Esophagus muscularis mucosa (tissue), 4 donors: Measurements from ENCODE around the gene ISG20L2. TPM values are rescaled to one million over a fixed set of nuclear protein-coding genes. Genes with fewer than 3 reads are reported as not detected.
"Not testable (repeated sequence)": the region's sequence is repeated elsewhere in the genome, so short reads cannot be mapped to it uniquely, and the experiment has no call there.

Experiments used
- DNase-seq: peaks from one replicate; pipeline ENCODE4 v3.0.0-alpha.2; 2017; ENCODE audit errors: extremely low spot score
- H3K27ac ChIP-seq, 4 donors: fragments of 200-600 bp; sonication (generic); replicated peaks in 1 of 4; 1 replicate in 3 of 4; 2 replicates in 1 of 4; pipeline ENCODE4 v1.5.1; 2016 to 2019; ENCODE audit warnings: mild to moderate bottlenecking in 1 of 4
- H3K27me3 ChIP-seq, 4 donors: fragments of 200-600 bp; sonication (generic); one replicate each; pipeline versions ENCODE4 v1.5.1 to v1.6.0; 2016 to 2019
- H3K36me3 ChIP-seq, 4 donors: fragments of 200-600 bp; sonication (generic); one replicate each; pipeline ENCODE4 v1.5.1; 2016 to 2019
- H3K4me1 ChIP-seq, 4 donors: fragments of 200-600 bp; sonication (generic); one replicate each; pipeline ENCODE4 v1.5.1; 2016 to 2019
- H3K4me3 ChIP-seq, 4 donors: fragments of 200-600 bp; sonication (generic); 1 replicate in 2 of 4; 2 replicates in 2 of 4; pipeline ENCODE4 v1.5.1; 2016 to 2019; ENCODE audit warnings: mild to moderate bottlenecking in 4 of 4, moderate library complexity in 1 of 4
- H3K9me3 ChIP-seq, 4 donors: fragments of 200-600 bp; sonication (generic); 1 replicate in 3 of 4; 2 replicates in 1 of 4; pipeline ENCODE4 v1.5.1; 2016 to 2019
- CTCF ChIP-seq, 3 experiments: fragments of 200-600 bp in 2 of 3; fragments of 450-650 bp in 1 of 3; sonication (generic) in 2 of 3; IDR thresholded peaks; one replicate each; pipeline ENCODE4 v1.5.1; 2017 to 2019; ENCODE audit warnings: antibody characterized with exemption in 3 of 3, mild to moderate bottlenecking in 2 of 3, moderate library complexity in 1 of 3
- EP300 ChIP-seq: sonication (generic); formaldehyde crosslinking; IDR thresholded peaks from one replicate; pipeline ENCODE4 v1.6.1; 2017; ENCODE audit warnings: antibody characterized with exemption
- POLR2A ChIP-seq: fragments of 450-650 bp; IDR thresholded peaks from one replicate; pipeline ENCODE4 v1.6.1; 2017; ENCODE audit warnings: antibody characterized with exemption, moderate library complexity, mild to moderate bottlenecking, low read depth
- POLR2AphosphoS5 ChIP-seq, 2 donors: sonication (generic); formaldehyde crosslinking; IDR thresholded peaks; one replicate each; pipeline ENCODE4 v1.6.1; 2017; ENCODE audit warnings: antibody characterized with exemption in 2 of 2
- WGBS: methylation state at CpG from one replicate; pipeline ENCODE4 v1.1.5; 2018; 5-methylcytosine and 5-hydroxymethylcytosine counted together
- intact Hi-C: fragments of 100-400 bp; cut with DNase I; formaldehyde crosslinking; loops from one replicate; pipeline ENCODE4 v1.15.1; 2023
- total RNA-seq, 4 donors: library from RNA; depleted of rRNA; stranded (reverse); fragments of >200 nt; gene quantifications; one replicate each; pipeline versions ENCODE4 v1.1.0 to v1.2.1, GENCODE V29; 2016

Gene ISG20L2
- total RNA-seq, 4 donors from 2014 or later = 16.2 to 20.0 (median 19.0) TPM

DNA sequence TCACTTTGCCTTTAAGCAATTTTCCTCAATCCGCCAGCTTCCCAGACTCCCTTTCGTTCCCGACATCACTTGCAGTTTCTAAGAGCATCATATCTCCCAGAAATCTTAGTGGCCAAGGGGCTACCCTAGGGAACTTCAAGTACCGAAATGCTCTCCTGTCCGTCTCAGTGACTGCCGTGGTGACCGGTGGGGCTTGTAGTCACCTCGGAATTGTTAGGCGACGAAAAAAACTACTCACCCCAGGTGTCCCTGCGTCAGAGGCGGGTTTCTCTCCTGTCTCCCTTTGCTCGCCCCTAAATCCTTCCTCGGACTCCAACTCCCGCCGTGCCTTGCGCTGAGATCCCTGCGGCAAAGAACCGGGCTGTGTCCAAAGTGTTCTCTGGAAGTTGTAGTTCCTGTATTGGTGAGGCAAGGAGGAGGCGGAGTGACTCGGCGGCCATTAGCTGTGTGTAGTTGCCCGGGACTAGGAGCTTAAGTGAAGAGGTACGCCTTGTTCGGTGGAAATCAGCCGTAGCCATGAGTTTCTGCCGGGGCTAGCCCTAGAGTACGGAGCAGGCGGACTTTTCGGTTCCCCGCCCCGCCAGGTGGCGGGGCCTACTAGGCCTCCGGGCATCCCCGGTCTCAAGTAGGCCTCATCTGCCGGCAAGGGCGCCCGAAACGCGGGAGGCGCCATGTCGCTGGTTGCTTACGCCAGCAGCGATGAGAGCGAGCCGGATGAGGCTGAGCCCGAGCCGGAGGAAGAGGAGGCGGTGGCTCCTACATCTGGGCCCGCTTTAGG, 38.7 kb upstream of the ISG20L2 start, which contains the start of gene PRCC:
Gene PRCC (plus strand): TSS at position 435 of the 778 bp plus-strand sequence. CDS start 237 bp downstream, at position 672.
- intact Hi-C loops = loop anchor here (1.0 kb wide), 1 partner anchor 39 kb away; the partner anchor contains the start of genes ISG20L2 and METTL25B
- peak in 1 of 3 experiments; percentile 9 for TF ChIP-seq CTCF (IDR thresholded peaks at IDR 0.05)
- peak; percentile 83 to 92 for TF ChIP-seq POLR2AphosphoS5 (IDR thresholded peaks at IDR 0.05)
- no peak for TF ChIP-seq EP300
- peak within 1 kb of the TSS; percentile 93 to 99 (median 96) for H3K4me3 ChIP-seq
- no peaks in the 10 kb centered on the region for H3K27me3 ChIP-seq
- peak within 1 kb of the TSS; percentile 95 to 97 (median 96) for H3K27ac ChIP-seq
- H3K9me3 ChIP-seq = no peaks in the 10 kb centered on the region
- H3K4me1 ChIP-seq = peaks cover 40 to 57% (median 53%) of the 10 kb centered on the region in 4 donors
- WGBS = 1% methylated on average over 31 of the region's 50 CpGs
- H3K36me3 ChIP-seq = peaks cover 0 to 22% (median 12%) of the 10 kb centered on the region in 4 donors
- peak; percentile 99 for DNase-seq

DNA sequence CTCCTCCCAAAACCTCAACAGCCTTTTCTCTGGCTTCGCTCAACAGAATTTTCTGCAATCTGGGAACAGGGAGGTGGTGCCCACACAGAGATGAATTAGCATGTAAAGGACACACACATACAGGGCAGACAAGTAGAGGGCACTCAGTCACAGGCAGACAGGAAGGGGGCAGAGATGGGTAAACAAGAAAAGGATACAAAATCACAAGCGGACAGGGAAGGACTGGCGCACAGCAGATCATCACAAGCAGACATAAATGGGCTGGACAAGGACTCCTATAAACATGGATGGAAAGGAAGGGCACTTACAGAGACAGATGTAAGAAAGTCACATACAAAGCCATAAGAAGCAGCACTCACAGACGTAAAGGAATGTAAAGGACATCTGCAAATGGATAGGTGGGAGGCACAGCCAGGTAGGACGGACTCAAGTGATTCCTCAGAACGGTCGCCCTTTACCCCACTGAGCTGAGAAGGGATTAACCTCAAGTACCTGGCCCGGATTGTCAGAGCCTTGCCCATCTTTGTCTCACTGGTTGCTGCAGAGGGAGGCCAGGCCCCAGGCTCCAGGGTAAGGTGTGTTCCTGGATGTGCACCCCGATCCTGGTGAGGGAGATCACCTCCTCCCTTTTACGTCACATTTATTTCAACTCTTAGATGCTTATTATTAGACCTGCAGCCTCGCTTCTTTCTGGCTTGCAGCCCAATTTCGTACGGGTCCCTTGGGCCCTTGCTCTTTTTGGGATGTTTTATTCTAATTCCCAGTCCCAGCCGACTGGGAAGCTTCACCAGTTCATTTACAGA, 37.9 kb upstream of the ISG20L2 start:
- Histone ChIP-seq H3K36me3 (peaks cover 0 to 14% (median 12%) of the 10 kb centered on the region in 4 donors), H3K4me3 (peak overlapping the region; percentile 93 to 99 (median 96)), H3K9me3 (no peaks in the 10 kb centered on the region), H3K27me3 (no peaks in the 10 kb centered on the region), H3K4me1 (peaks cover 39 to 49% (median 45%) of the 10 kb centered on the region in 4 donors), H3K27ac (peak overlapping the region; percentile 83 to 97 (median 96))
- TF ChIP-seq EP300 (no peak), POLR2A (no peak), CTCF (IDR thresholded peaks at IDR 0.05) (no peak), POLR2AphosphoS5 (IDR thresholded peaks at IDR 0.05) (no peak)
- 10% methylated on average over 14 of the region's 14 CpGs for WGBS
- no peak for DNase-seq
- intact Hi-C loops = loop anchor here (1.0 kb wide), 1 partner anchor 38 kb away; the partner anchor contains the start of genes ISG20L2 and METTL25B

DNA sequence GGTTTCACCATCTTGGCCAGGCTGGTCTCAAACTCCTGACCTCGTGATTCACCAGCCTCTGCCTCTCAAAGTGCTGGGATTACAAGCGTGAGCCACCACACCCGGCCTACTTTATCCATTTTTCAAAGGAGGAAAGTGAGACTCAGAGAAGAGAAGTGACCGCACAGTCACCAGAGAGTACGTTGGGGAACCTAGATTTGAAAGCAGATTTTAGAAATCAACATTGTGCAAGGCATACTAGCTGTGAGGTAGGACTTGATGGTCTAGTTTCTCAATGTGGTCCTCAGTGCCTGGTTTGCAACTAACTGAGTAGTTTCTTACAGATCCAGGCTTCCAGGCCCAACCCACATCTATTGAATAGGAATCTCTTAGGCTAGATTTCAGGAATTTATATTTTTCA, 37.1 kb upstream of the ISG20L2 start:
- H3K36me3 ChIP-seq = peaks cover 0 to 8% (median 6%) of the 10 kb centered on the region in 4 donors
- peak overlapping the region in 3 of 4 donors; percentile 93 to 97 (median 95) for H3K4me3 ChIP-seq
- no peaks in the 10 kb centered on the region for H3K27me3 ChIP-seq
- intact Hi-C loops = no loop called here
- H3K27ac ChIP-seq = no peak overlapping the region
- WGBS = 84% methylated on average over 5 of the region's 5 CpGs
- no peak for DNase-seq
- TF ChIP-seq EP300 (no peak), POLR2A (no peak), CTCF (IDR thresholded peaks at IDR 0.05) (no peak), POLR2AphosphoS5 (IDR thresholded peaks at IDR 0.05) (no peak)
- H3K9me3 ChIP-seq = no peaks in the 10 kb centered on the region
- peaks cover 31 to 41% (median 37%) of the 10 kb centered on the region in 4 donors for H3K4me1 ChIP-seq

DNA sequence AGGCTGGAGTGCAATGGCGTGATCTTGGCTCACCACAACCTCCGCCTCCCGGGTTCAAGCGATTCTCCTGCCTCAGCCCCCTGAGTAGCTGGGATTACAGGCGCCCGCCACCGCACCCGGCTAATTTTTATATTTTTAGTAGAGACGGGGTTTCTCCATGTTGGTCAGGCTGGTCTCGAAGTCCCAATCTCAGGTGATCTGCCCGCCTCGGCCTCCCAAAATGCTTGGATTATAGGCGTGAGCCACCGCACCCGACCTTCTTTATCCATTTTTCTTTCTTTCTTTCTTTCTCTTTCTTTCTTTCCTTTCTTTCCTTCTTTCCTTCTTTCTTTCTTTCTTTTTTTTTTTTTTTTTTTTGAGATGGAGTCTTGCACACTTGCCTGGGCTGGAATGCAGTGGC, 36.6 kb upstream of the ISG20L2 start:
- intact Hi-C loops, H3K4me3 ChIP-seq, DNase-seq, H3K27ac ChIP-seq, H3K27me3 ChIP-seq, H3K9me3 ChIP-seq, H3K36me3 ChIP-seq: not testable (repeated sequence)
- WGBS = 95% methylated on average over 15 of the region's 15 CpGs
- H3K4me1 ChIP-seq = peaks cover 26 to 36% (median 32%) of the 10 kb centered on the region in 4 donors

GRCh38 chr1:156760796-156761104, 32.2 kb upstream of the ISG20L2 start:
- TF ChIP-seq POLR2A = no peak
- TF ChIP-seq CTCF (IDR thresholded peaks at IDR 0.05) = no peak
- no peak for TF ChIP-seq EP300
- no peak for TF ChIP-seq POLR2AphosphoS5 (IDR thresholded peaks at IDR 0.05)
- DNase-seq = no peak
- intact Hi-C loops = no loop called here
- 81% methylated on average over 4 of the region's 4 CpGs for WGBS
- Histone ChIP-seq H3K27me3 (no peaks in the 10 kb centered on the region), H3K4me1 (peaks cover 0 to 2% (median under 1%) of the 10 kb centered on the region in 4 donors), H3K27ac (no peak overlapping the region), H3K4me3 (no peak overlapping the region), H3K36me3 (no peaks in the 10 kb centered on the region), H3K9me3 (no peaks in the 10 kb centered on the region)
